GM12875 (cell line): ENCODE results near the gene AOAH.

Experiments used
- H3K4me3 ChIP-seq: one replicate; pipeline ENCODE4 v1.5.1; 2011; ENCODE audit warnings: low read depth, low read length, control low read depth
- TF ChIP-seq, protein P1 (sequence below): IDR thresholded peaks from 2 replicates; pipeline ENCODE4 v1.5.1; 2011; ENCODE audit warnings: low read depth, mild to moderate bottlenecking, control low read depth, inconsistent platforms, low read length, moderate library complexity, borderline replicate concordance; ENCODE audit not compliant: insufficient read depth

AOAH gene, protein sequence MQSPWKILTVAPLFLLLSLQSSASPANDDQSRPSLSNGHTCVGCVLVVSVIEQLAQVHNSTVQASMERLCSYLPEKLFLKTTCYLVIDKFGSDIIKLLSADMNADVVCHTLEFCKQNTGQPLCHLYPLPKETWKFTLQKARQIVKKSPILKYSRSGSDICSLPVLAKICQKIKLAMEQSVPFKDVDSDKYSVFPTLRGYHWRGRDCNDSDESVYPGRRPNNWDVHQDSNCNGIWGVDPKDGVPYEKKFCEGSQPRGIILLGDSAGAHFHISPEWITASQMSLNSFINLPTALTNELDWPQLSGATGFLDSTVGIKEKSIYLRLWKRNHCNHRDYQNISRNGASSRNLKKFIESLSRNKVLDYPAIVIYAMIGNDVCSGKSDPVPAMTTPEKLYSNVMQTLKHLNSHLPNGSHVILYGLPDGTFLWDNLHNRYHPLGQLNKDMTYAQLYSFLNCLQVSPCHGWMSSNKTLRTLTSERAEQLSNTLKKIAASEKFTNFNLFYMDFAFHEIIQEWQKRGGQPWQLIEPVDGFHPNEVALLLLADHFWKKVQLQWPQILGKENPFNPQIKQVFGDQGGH

DNA sequence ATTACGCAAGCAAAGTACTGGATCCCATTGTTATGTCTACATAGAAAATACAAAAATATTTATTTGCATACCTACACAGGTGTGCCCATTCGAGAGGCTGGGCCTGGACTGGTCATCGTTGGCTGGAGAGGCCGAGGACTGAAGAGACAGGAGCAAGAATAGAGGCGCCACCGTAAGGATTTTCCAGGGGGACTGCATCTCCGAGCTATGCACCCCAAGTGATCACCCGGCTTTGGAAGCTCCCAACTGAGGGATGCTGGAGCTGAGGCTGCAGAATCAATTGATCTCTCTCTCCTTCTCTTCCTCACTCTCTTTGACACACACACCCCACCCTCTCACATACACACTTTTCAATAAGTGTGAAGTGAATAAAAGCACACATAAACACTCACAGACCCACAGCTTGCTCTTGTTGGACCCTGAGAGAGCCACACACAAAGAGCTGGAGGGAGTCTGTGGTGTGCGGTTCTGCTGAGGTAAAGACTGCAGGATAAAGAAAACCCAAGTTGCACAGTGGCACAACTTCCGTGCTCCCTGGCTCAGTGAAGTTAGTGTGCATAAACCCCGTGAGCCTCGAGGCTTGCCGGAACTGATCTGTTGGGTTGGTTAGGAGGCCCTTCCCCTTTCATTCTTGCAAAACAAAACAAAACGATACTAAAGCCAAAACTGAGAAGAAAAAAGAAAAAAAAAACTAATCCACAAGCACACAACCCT, at the start of gene AOAH:
AOAH (minus strand) TSS at position 544 of the 714 bp plus-strand sequence; CDS start at position 198, 346 bp downstream.
- no peak within 1 kb of the TSS for H3K4me3 ChIP-seq
- TF ChIP-seq, protein P1, sequence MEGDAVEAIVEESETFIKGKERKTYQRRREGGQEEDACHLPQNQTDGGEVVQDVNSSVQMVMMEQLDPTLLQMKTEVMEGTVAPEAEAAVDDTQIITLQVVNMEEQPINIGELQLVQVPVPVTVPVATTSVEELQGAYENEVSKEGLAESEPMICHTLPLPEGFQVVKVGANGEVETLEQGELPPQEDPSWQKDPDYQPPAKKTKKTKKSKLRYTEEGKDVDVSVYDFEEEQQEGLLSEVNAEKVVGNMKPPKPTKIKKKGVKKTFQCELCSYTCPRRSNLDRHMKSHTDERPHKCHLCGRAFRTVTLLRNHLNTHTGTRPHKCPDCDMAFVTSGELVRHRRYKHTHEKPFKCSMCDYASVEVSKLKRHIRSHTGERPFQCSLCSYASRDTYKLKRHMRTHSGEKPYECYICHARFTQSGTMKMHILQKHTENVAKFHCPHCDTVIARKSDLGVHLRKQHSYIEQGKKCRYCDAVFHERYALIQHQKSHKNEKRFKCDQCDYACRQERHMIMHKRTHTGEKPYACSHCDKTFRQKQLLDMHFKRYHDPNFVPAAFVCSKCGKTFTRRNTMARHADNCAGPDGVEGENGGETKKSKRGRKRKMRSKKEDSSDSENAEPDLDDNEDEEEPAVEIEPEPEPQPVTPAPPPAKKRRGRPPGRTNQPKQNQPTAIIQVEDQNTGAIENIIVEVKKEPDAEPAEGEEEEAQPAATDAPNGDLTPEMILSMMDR: no peak

DNA sequence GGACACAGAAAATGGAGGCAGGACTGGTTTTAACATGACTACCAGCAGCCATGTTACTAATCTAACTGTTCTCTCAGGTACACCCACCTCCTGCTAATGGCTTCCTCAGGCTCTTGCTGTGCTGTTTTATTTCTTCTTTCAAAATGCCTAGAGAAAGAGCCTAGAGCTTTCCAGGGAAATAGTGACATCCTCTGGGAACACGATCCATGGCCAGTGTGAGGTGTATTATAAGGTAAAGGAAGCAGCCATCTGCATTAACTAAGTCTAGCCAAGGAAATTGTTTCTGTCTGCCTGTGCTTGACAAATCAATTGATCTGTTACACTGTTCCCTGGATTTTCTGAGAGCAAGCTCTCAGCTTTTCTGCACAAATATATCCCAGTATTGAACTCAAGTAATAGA, 42.2 kb upstream of the AOAH start:
- TF ChIP-seq, protein P1: no peak
- no peak overlapping the region for H3K4me3 ChIP-seq

DNA sequence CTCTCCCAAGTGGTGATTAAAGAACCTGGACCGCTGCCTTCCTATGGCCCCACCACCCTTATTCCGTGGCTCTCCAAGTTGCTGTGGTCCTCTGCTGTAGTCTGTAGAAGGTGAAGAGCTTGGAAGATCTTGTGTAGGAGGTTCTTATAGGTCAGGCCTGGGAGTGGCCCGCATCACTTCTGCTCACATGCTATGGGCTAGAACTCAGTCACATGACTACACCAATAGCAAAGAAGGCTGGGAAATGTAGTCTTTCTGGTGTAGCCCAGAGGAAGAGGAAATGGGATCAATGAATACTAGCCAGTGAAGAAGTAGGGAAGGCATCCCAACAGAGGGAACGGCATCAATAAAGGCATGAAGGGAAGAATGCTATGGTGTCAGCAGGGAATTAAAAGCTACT, 41.3 kb upstream of the AOAH start:
- TF ChIP-seq, protein P1: no peak
- H3K4me3 ChIP-seq: no peak overlapping the region

DNA sequence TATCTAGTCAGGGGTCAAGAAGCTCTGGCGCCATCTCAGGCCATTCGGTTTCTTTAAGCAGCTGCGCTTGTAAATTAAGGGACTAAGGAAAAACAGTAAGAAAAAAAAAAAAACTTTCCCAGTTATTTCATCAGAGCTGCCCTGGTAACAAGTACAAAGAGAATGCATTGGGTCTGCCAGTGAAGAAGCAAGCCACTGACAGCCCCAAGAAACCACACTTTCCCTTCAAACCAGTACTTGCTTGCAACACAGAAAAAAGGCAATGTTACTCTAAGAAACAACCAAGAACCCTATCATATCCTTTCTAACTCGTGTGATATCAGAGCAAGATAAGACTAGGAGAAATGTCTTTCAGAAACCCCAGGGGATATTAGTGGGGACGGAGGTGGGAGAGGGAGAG, 40.6 kb upstream of the AOAH start:
- no peak overlapping the region for H3K4me3 ChIP-seq

DNA sequence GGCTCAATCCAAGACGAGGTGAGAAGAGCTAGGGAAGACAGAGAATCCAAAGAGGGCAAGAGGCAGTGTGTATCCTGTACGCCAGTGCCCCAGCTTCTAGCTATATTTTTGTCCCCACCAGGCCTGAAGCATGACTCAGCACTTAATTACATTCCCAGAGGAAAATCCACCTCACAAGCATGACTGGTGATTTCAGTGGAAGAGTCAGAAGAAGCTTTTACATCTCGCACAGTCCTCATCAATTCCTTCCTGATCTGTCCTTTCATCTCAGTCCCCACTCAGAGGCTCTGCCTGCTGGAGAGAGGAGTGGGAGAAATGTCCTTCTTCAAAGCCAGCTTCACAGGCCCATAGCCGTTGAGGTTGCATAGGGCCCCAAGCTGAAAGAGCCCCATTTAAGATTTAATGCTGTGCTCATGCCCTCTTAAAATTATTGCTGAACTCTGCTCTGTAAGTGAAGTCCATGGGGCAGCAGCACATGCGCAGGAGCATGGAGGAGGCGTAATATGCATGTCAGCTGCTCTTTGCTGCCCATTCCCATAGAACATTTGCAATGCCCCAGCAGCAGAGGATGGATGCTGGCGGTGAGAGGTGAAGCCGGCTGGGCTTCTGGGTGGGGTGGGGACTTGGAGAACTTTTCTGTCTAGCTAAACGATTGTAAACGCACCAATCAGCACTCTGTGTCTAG, 39.0 kb upstream of the AOAH start:
- H3K4me3 ChIP-seq: no peak overlapping the region
- TF ChIP-seq, protein P1: no peak

More for the DNA sequence above, 40.6 kb upstream of the AOAH start:
- TF ChIP-seq, protein P1: no peak

DNA sequence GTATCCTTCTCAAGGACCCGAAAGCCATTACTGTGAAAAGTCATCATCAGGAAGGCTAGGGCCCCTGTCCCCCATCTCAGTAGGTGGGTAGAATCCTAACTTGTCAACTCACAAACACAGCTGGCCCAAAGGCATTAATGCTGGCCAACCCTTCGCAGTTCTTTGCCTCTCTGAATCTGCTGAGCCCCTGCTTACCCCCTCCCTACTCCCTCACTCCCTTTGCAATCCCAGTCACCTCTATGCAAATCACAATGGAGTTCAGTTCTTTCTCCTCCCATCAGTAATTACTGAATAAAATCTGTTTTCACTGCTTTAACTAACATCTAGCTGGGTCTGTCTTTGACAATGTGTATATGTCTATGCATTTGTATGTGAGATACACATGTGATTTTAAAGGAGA, 38.1 kb upstream of the AOAH start:
- H3K4me3 ChIP-seq: no peak overlapping the region
- TF ChIP-seq, protein P1: no peak
